ENCODE data around the gene PPP2CA.
"Not testable (repeated sequence)": the region's sequence is repeated elsewhere in the genome, so short reads cannot be mapped to it uniquely, and the experiment has no call there.

PPP2CA gene

GRCh38 chr5:134215757-134216156 lies 10.1 kb downstream of the PPP2CA start:
- Histone ChIP-seq H3K4me3 (ENCODE audit: low read length) (no peak overlapping the region), H3K9me3 (ENCODE audit: control insufficient read depth, low read length) (no peaks in the 10 kb centered on the region), H3K4me1 (ENCODE audit: control insufficient read depth, insufficient read depth, low read length) (peaks cover 17% of the 10 kb centered on the region), H3K27me3 (replicated peaks; ENCODE audit: control insufficient read depth, insufficient read depth, low read length) (no peaks in the 10 kb centered on the region), H3K9ac (ENCODE audit: low read length) (no peak overlapping the region), H3K36me3 (ENCODE audit: control insufficient read depth, insufficient read depth, low read length, severe bottlenecking) (peaks cover 3% of the 10 kb centered on the region)
- no peak for DNase-seq (ENCODE audit: low read depth)

GRCh38 chr5:134211263-134212031 lies 14.4 kb downstream of the PPP2CA start:
- not testable (repeated sequence) for H3K9ac ChIP-seq (ENCODE audit: low read length); H3K36me3 ChIP-seq (ENCODE audit: control insufficient read depth, insufficient read depth, low read length, severe bottlenecking); H3K27me3 ChIP-seq (replicated peaks; ENCODE audit: control insufficient read depth, insufficient read depth, low read length); H3K9me3 ChIP-seq (ENCODE audit: control insufficient read depth, low read length); H3K4me3 ChIP-seq (ENCODE audit: low read length)
- DNase-seq (ENCODE audit: low read depth), result peak; percentile 33
- H3K4me1 ChIP-seq (ENCODE audit: control insufficient read depth, insufficient read depth, low read length), result peaks cover 34% of the 10 kb centered on the region

GRCh38 chr5:134209477-134210245 lies 16.2 kb downstream of the PPP2CA start:
- Histone ChIP-seq H3K4me1 (ENCODE audit: control insufficient read depth, insufficient read depth, low read length) (peaks cover 30% of the 10 kb centered on the region), H3K9ac (ENCODE audit: low read length) (no peak overlapping the region), H3K27me3 (replicated peaks; ENCODE audit: control insufficient read depth, insufficient read depth, low read length) (no peaks in the 10 kb centered on the region), H3K9me3 (ENCODE audit: control insufficient read depth, low read length) (no peaks in the 10 kb centered on the region), H3K36me3 (ENCODE audit: control insufficient read depth, insufficient read depth, low read length, severe bottlenecking) (peaks cover 4% of the 10 kb centered on the region), H3K4me3 (ENCODE audit: low read length) (no peak overlapping the region)
- DNase-seq (ENCODE audit: low read depth), result no peak

GRCh38 chr5:134207696-134208095 lies 18.2 kb downstream of the PPP2CA start:
- DNase-seq (ENCODE audit: low read depth), result no peak
- Histone ChIP-seq H3K4me3 (ENCODE audit: low read length) (no peak overlapping the region), H3K4me1 (ENCODE audit: control insufficient read depth, insufficient read depth, low read length) (peaks cover 30% of the 10 kb centered on the region), H3K36me3 (ENCODE audit: control insufficient read depth, insufficient read depth, low read length, severe bottlenecking) (peaks cover 24% of the 10 kb centered on the region), H3K9ac (ENCODE audit: low read length) (no peak overlapping the region), H3K9me3 (ENCODE audit: control insufficient read depth, low read length) (no peaks in the 10 kb centered on the region), H3K27me3 (replicated peaks; ENCODE audit: control insufficient read depth, insufficient read depth, low read length) (no peaks in the 10 kb centered on the region)

GRCh38 chr5:134206627-134207160 lies 19.2 kb downstream of the PPP2CA start:
- Histone ChIP-seq H3K4me3 (ENCODE audit: low read length) (no peak overlapping the region), H3K36me3 (ENCODE audit: control insufficient read depth, insufficient read depth, low read length, severe bottlenecking) (peaks cover 34% of the 10 kb centered on the region), H3K9me3 (ENCODE audit: control insufficient read depth, low read length) (no peaks in the 10 kb centered on the region), H3K27me3 (replicated peaks; ENCODE audit: control insufficient read depth, insufficient read depth, low read length) (no peaks in the 10 kb centered on the region), H3K4me1 (ENCODE audit: control insufficient read depth, insufficient read depth, low read length) (peaks cover 30% of the 10 kb centered on the region), H3K9ac (ENCODE audit: low read length) (no peak overlapping the region)
- no peak for DNase-seq (ENCODE audit: low read depth)

GRCh38 chr5:134204575-134204974 lies 21.3 kb downstream of the PPP2CA start:
- Histone ChIP-seq H3K27me3 (replicated peaks; ENCODE audit: control insufficient read depth, insufficient read depth, low read length) (no peaks in the 10 kb centered on the region), H3K9ac (ENCODE audit: low read length) (no peak overlapping the region), H3K4me3 (ENCODE audit: low read length) (no peak overlapping the region), H3K36me3 (ENCODE audit: control insufficient read depth, insufficient read depth, low read length, severe bottlenecking) (peaks cover 55% of the 10 kb centered on the region), H3K4me1 (ENCODE audit: control insufficient read depth, insufficient read depth, low read length) (peaks cover 13% of the 10 kb centered on the region), H3K9me3 (ENCODE audit: control insufficient read depth, low read length) (no peaks in the 10 kb centered on the region)
- DNase-seq (ENCODE audit: low read depth), result no peak

GRCh38 chr5:134203630-134204029 lies 22.2 kb downstream of the PPP2CA start:
- no peak overlapping the region for H3K4me3 ChIP-seq (ENCODE audit: low read length)
- H3K4me1 ChIP-seq (ENCODE audit: control insufficient read depth, insufficient read depth, low read length), result peaks cover 4% of the 10 kb centered on the region
- no peaks in the 10 kb centered on the region for H3K9me3 ChIP-seq (ENCODE audit: control insufficient read depth, low read length)
- H3K36me3 ChIP-seq (ENCODE audit: control insufficient read depth, insufficient read depth, low read length, severe bottlenecking), result peaks cover 64% of the 10 kb centered on the region
- no peak for DNase-seq (ENCODE audit: low read depth)
- no peak overlapping the region for H3K9ac ChIP-seq (ENCODE audit: low read length)
- H3K27me3 ChIP-seq (replicated peaks; ENCODE audit: control insufficient read depth, insufficient read depth, low read length), result no peaks in the 10 kb centered on the region

- DNase-seq (ENCODE audit: low read depth), result no peak
- peaks cover 52% of the 10 kb centered on the region for H3K36me3 ChIP-seq (ENCODE audit: control insufficient read depth, insufficient read depth, low read length, severe bottlenecking)
- no peaks in the 10 kb centered on the region for H3K9me3 ChIP-seq (ENCODE audit: control insufficient read depth, low read length)
- no peak overlapping the region for H3K4me3 ChIP-seq (ENCODE audit: low read length)
- no peaks in the 10 kb centered on the region for H3K27me3 ChIP-seq (replicated peaks; ENCODE audit: control insufficient read depth, insufficient read depth, low read length)
- H3K9ac ChIP-seq (ENCODE audit: low read length), result no peak overlapping the region
- H3K4me1 ChIP-seq (ENCODE audit: control insufficient read depth, insufficient read depth, low read length), result no peaks in the 10 kb centered on the region
Measured at GRCh38 chr5:134195666-134196065, 30.2 kb downstream of the PPP2CA start.

- H3K27me3 ChIP-seq (replicated peaks; ENCODE audit: control insufficient read depth, insufficient read depth, low read length), result no peaks in the 10 kb centered on the region
- no peak for DNase-seq (ENCODE audit: low read depth)
- H3K9me3 ChIP-seq (ENCODE audit: control insufficient read depth, low read length), result no peaks in the 10 kb centered on the region
- no peaks in the 10 kb centered on the region for H3K4me1 ChIP-seq (ENCODE audit: control insufficient read depth, insufficient read depth, low read length)
- no peak overlapping the region for H3K9ac ChIP-seq (ENCODE audit: low read length)
- H3K4me3 ChIP-seq (ENCODE audit: low read length), result no peak overlapping the region
- no peaks in the 10 kb centered on the region for H3K36me3 ChIP-seq (ENCODE audit: control insufficient read depth, insufficient read depth, low read length, severe bottlenecking)
Measured at GRCh38 chr5:134189031-134189430, 36.8 kb downstream of the PPP2CA start.

- H3K36me3 ChIP-seq (ENCODE audit: control insufficient read depth, insufficient read depth, low read length, severe bottlenecking), result no peaks in the 10 kb centered on the region
- DNase-seq (ENCODE audit: low read depth), result no peak
Measured at GRCh38 chr5:134188092-134188491, 37.8 kb downstream of the PPP2CA start.

More at GRCh38 chr5:134188092-134188491, 37.8 kb downstream of the PPP2CA start:
- Histone ChIP-seq H3K4me3 (ENCODE audit: low read length) (no peak overlapping the region), H3K9ac (ENCODE audit: low read length) (no peak overlapping the region), H3K9me3 (ENCODE audit: control insufficient read depth, low read length) (no peaks in the 10 kb centered on the region), H3K4me1 (ENCODE audit: control insufficient read depth, insufficient read depth, low read length) (no peaks in the 10 kb centered on the region), H3K27me3 (replicated peaks; ENCODE audit: control insufficient read depth, insufficient read depth, low read length) (no peaks in the 10 kb centered on the region)
